Cardiac fibroblast (primary cell): ENCODE data around the gene ZNF618.
A peak's percentile ranks its signal among the peaks of the same experiment; 100 is the strongest.

Experiments used
- DNase-seq, 2 donors: peaks; one replicate each; pipeline versions ENCODE4 v3.0.0 to v3.0.0-alpha.2; 2010; ENCODE audit warnings: low read depth in 2 of 2
- H3K4me3 ChIP-seq, 2 donors: replicated peaks in 1 of 2; 1 replicate in 1 of 2; 2 replicates in 1 of 2; pipeline ENCODE4 v1.5.1; 2011; ENCODE audit warnings: low read depth in 2 of 2, low read length in 2 of 2, mild to moderate bottlenecking in 2 of 2, moderate library complexity in 1 of 2
- TF ChIP-seq, protein P1 (sequence below): IDR thresholded peaks from one replicate; pipeline ENCODE4 v1.5.1; 2011; ENCODE audit warnings: low read depth, mild to moderate bottlenecking, low read length, inconsistent platforms

Gene ZNF618

DNA sequence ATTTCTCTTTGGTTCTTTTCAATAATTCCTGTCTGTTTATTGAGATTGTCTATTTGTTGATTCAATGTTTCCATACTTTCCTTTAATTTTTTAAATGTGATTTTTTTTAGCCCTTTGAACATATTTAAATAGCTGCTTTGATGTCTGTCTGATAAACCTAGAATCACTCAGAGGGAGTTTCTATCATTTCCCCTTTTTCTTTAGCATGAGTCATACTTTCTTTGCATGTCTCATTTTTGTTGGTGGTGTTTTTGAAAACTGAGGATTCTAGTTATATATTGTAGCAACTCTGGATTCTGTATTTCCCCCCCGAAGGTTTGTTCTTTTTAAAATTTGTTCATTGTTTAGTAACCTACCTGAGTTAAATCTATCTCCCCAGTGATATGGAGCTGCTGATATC is 24.2 kb upstream of the ZNF618 start:
- DNase-seq, result no peak
- TF ChIP-seq, protein P1, sequence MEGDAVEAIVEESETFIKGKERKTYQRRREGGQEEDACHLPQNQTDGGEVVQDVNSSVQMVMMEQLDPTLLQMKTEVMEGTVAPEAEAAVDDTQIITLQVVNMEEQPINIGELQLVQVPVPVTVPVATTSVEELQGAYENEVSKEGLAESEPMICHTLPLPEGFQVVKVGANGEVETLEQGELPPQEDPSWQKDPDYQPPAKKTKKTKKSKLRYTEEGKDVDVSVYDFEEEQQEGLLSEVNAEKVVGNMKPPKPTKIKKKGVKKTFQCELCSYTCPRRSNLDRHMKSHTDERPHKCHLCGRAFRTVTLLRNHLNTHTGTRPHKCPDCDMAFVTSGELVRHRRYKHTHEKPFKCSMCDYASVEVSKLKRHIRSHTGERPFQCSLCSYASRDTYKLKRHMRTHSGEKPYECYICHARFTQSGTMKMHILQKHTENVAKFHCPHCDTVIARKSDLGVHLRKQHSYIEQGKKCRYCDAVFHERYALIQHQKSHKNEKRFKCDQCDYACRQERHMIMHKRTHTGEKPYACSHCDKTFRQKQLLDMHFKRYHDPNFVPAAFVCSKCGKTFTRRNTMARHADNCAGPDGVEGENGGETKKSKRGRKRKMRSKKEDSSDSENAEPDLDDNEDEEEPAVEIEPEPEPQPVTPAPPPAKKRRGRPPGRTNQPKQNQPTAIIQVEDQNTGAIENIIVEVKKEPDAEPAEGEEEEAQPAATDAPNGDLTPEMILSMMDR, result no peak
- H3K4me3 ChIP-seq, result no peak overlapping the region

DNA sequence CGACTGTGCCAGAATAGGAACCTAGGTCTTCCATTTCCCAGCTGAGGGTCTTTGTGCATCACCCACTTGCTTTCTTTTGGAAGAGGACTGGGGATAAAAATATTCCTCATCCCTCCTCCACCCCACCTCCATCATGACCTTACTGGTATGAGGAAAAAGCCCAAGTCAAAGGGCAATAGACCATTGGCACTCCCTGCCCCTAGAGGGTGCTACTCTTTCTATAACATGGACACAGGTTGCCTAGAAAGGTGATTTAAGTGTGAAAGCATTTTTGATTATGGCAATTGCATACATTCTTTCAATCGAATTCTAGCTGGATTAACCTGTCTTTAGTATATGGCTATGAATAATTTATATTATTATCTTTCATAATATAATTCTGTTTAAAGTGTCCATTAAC is 22.8 kb upstream of the ZNF618 start:
- DNase-seq, result peak; percentile 7 to 13
- H3K4me3 ChIP-seq, result no peak overlapping the region
- TF ChIP-seq, protein P1, result peak; percentile 52

DNA sequence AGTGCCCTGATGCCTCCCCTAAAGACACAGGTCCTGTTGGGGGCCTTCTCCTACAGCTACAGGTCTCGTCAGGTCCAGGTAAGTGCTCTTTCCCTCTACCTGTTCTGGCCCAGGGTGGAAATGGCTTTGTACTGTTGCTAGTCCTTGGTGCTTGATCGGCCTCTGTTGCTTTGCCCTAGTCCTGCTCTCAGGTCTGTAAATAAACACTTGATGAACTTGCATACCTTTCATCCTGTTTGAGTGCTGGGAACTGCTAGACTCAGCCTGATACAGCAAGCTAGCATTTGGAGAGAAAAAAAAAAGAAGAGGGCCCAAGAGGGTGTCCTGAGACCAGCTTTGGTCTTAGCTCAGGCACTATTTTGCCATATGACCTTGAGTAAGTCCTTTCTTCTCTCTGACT is 21.8 kb upstream of the ZNF618 start:
- H3K4me3 ChIP-seq, result no peak overlapping the region
- DNase-seq, result no peak
- TF ChIP-seq, protein P1, result no peak

DNA sequence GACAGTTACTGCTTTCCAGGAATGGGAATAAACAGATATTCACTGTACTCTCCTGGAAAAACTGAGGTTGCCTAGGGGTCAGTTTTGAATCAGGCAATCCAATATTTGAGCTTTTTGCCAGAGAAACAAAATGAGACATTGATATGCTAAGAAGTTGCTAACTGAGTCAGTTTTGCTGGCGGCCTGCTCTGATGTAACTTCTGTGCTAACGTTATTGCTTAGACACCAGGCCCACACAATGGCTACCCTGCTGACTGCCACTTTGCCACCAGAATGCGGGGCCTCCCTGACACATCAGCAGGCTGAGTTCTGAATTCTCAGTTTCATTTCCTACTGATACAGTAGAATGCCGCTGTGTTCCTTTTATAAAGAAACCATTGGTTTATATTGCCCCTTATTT is 18.2 kb upstream of the ZNF618 start:
- H3K4me3 ChIP-seq, result no peak overlapping the region
- TF ChIP-seq, protein P1, result no peak
- no peak for DNase-seq

DNA sequence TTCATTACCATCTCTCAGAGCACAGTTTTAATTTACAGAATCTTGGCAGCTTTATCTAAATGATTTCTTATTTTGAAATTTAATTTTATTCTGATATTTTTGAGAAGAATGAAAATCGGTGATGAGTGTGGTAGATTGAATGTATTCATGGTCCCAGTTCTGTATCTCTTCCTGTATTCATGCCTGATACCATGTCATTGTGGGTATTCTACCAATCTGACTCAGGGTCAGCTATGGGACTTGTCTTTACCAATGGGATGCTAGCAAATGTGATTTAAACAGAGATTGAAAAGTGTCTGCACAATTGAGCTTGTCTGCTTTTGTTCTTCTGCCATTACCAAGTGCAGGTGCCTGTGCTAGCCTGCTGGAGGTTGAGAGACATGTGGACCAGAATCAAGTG is 17.8 kb upstream of the ZNF618 start:
- no peak for DNase-seq
- H3K4me3 ChIP-seq, result no peak overlapping the region
- TF ChIP-seq, protein P1, result no peak

DNA sequence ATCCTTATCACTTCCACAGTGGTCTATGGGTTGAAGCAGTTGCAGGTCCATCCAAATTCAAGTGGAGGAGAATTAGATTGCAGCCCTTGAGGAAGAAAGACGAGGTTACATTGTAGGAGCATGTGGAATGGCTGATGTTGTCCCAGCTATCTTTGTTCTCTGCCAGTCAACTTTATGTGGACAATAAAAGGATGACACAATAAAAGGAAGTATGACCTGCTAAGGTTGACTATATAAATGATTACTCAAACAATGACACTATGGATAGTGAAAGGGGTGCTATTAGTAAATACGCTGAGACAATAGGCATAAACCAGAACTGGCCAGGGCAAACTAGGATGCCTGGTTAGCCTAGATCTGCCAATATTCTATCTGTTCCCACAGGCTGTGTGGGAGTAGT is 12.8 kb upstream of the ZNF618 start:
- no peak for DNase-seq
- TF ChIP-seq, protein P1, result no peak
- H3K4me3 ChIP-seq, result no peak overlapping the region

DNA sequence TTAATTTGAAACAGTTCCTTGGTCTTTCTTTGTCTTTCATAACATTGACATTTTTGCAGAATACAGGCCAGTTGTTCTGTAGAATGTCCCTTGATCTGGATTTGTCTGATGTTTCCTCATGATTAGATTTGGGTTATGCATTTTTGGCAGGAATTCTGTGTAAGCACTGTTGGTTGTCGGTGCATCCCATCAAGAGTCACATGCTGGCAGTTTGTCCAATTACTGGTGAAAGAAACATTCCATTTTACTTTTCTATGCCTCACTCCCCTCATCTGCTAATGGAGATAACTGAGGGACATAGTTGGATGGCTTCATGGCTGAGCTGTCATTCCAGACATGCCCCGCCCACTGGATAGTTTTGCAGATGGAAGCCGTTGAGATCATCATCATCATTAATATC is 7.6 kb upstream of the ZNF618 start:
- TF ChIP-seq, protein P1, result no peak
- peak in 1 of 2 donors; percentile 11 for DNase-seq
- no peak overlapping the region for H3K4me3 ChIP-seq
